Activated CD8-positive, alpha-beta memory T cell treated with anti-CD3 and anti-CD28 coated beads, Interleukin-2, amount 50 U/mL, for 4 hours (primary cell): ENCODE data around the gene FGF13.

Experiments
- DNase-seq: peaks from one replicate; pipeline ENCODE4 v3.0.0-alpha.2; 2020

The FGF13 gene

GRCh38 chrX:138711399-138712347 lies at the start of gene FGF13:
Gene FGF13, minus strand, starts transcription at chrX:138711717. Its CDS starts 714 bp downstream, at chrX:138711003.
- no peak for DNase-seq

- no peak for DNase-seq
Observed at GRCh38 chrX:138759217-138759943, 47.9 kb upstream of the FGF13 start.

- no peak for DNase-seq
Observed at GRCh38 chrX:138756234-138756633, 44.7 kb upstream of the FGF13 start.

- no peak for DNase-seq
Observed at GRCh38 chrX:138754861-138755260, 43.3 kb upstream of the FGF13 start.

- DNase-seq, result no peak
Observed at GRCh38 chrX:138748480-138748879, 37.0 kb upstream of the FGF13 start.

- DNase-seq, result no peak
Observed at GRCh38 chrX:138745196-138745595, 33.7 kb upstream of the FGF13 start.

- DNase-seq, result no peak
Observed at GRCh38 chrX:138742217-138742616, 30.7 kb upstream of the FGF13 start.

- DNase-seq, result no peak
Observed at GRCh38 chrX:138740341-138740740, 28.8 kb upstream of the FGF13 start.

GRCh38 chrX:138723301-138723700 lies 11.8 kb upstream of the FGF13 start:
- DNase-seq, result no peak

- no peak for DNase-seq
Observed at GRCh38 chrX:138719396-138719795, 7.9 kb upstream of the FGF13 start.

GRCh38 chrX:138718941-138719340 lies 7.4 kb upstream of the FGF13 start:
- no peak for DNase-seq

GRCh38 chrX:138710866-138711341 lies 613 bp downstream of the FGF13 start:
- no peak for DNase-seq

- no peak for DNase-seq
Observed at GRCh38 chrX:138709886-138710791, 1.4 kb downstream of the FGF13 start.

- no peak for DNase-seq
Observed at GRCh38 chrX:138708268-138708667, 3.2 kb downstream of the FGF13 start.

- no peak for DNase-seq
Observed at GRCh38 chrX:138704596-138704995, 6.9 kb downstream of the FGF13 start.

GRCh38 chrX:138704101-138704500 lies 7.4 kb downstream of the FGF13 start:
- no peak for DNase-seq

GRCh38 chrX:138692591-138692990 lies 18.9 kb downstream of the FGF13 start:
- no peak for DNase-seq

GRCh38 chrX:138691186-138691585 lies 20.3 kb downstream of the FGF13 start:
- DNase-seq, result no peak

- DNase-seq, result no peak
Observed at GRCh38 chrX:138690591-138690990, 20.9 kb downstream of the FGF13 start.

GRCh38 chrX:138683600-138683999 lies 27.9 kb downstream of the FGF13 start:
- no peak for DNase-seq

GRCh38 chrX:138669693-138670092 lies 41.8 kb downstream of the FGF13 start:
- no peak for DNase-seq

- DNase-seq, result no peak
Observed at GRCh38 chrX:138664466-138664865, 47.1 kb downstream of the FGF13 start.

- DNase-seq, result no peak
Observed at GRCh38 chrX:138664016-138664415, 47.5 kb downstream of the FGF13 start.
